HEK293 (cell line): ENCODE measurements around the gene AATF.

Experiments
- BCL6B ChIP-seq: fragments of 450-650 bp; formaldehyde crosslinking; IDR thresholded peaks from 2 replicates; pipeline ENCODE4 v1.5.1; 2017; ENCODE audit warnings: missing biosample characterization, missing genetic modification characterization
- INSM2 ChIP-seq: fragments of 450-650 bp; formaldehyde crosslinking; IDR thresholded peaks from 2 replicates; pipeline ENCODE4 v1.5.1; 2016; ENCODE audit warnings: missing biosample characterization, missing genetic modification characterization
- KLF9 ChIP-seq: fragments of 450-650 bp; formaldehyde crosslinking; IDR thresholded peaks from 2 replicates; pipeline ENCODE4 v1.5.1; 2016; ENCODE audit warnings: missing biosample characterization, missing genetic modification characterization, low read depth
- SALL2 ChIP-seq: fragments of 450-650 bp; formaldehyde crosslinking; IDR thresholded peaks from 2 replicates; pipeline ENCODE4 v1.5.0; 2017; ENCODE audit warnings: missing biosample characterization, mild to moderate bottlenecking, missing genetic modification characterization, borderline replicate concordance
- SCRT2 ChIP-seq: fragments of 450-650 bp; formaldehyde crosslinking; IDR thresholded peaks from 2 replicates; pipeline ENCODE4 v1.5.1; 2016; ENCODE audit warnings: missing biosample characterization, missing genetic modification characterization
- SETDB1 ChIP-seq: IDR thresholded peaks from one replicate; pipeline ENCODE4 v1.6.1; 2017; ENCODE audit warnings: mild to moderate bottlenecking, low read length, moderate library complexity, mixed read lengths; ENCODE audit not compliant: insufficient read length
- ZBTB11 ChIP-seq: fragments of 450-650 bp; formaldehyde crosslinking; conservative IDR thresholded peaks from 2 replicates; pipeline ENCODE4 v1.5.1; 2016; ENCODE audit warnings: low read depth, missing biosample characterization, missing genetic modification characterization
- ZBTB44 ChIP-seq: fragments of 450-650 bp; IDR thresholded peaks from 2 replicates; pipeline ENCODE4 v1.5.1; 2018; ENCODE audit warnings: missing biosample characterization, mild to moderate bottlenecking, missing genetic modification characterization
- ZFHX2 ChIP-seq: fragments of 450-650 bp; formaldehyde crosslinking; conservative IDR thresholded peaks from 2 replicates; pipeline ENCODE4 v1.5.1; 2016; ENCODE audit warnings: missing biosample characterization, missing genetic modification characterization
- ZNF112 ChIP-seq: fragments of 450-650 bp; formaldehyde crosslinking; IDR thresholded peaks from 2 replicates; pipeline ENCODE4 v1.5.0; 2017; ENCODE audit warnings: missing biosample characterization, missing genetic modification characterization
- ZNF114 ChIP-seq: fragments of 450-650 bp; formaldehyde crosslinking; IDR thresholded peaks from 2 replicates; pipeline ENCODE4 v1.5.0; 2017; ENCODE audit warnings: missing biosample characterization, missing genetic modification characterization
- ZNF121 ChIP-seq: fragments of 450-650 bp; formaldehyde crosslinking; IDR thresholded peaks from 2 replicates; pipeline ENCODE4 v1.5.1; 2016; ENCODE audit warnings: missing biosample characterization, missing genetic modification characterization
- ZNF132 ChIP-seq: fragments of 450-650 bp; formaldehyde crosslinking; IDR thresholded peaks from 2 replicates; pipeline ENCODE4 v1.5.1; 2017; ENCODE audit warnings: missing biosample characterization, missing genetic modification characterization, borderline replicate concordance
- ZNF138 ChIP-seq: fragments of 450-650 bp; formaldehyde crosslinking; IDR thresholded peaks from 2 replicates; pipeline ENCODE4 v1.5.1; 2016; ENCODE audit warnings: missing biosample characterization, missing genetic modification characterization, borderline replicate concordance
- ZNF174 ChIP-seq: fragments of 450-650 bp; formaldehyde crosslinking; IDR thresholded peaks from 2 replicates; pipeline ENCODE4 v1.5.0; 2017; ENCODE audit warnings: missing biosample characterization, mild to moderate bottlenecking, missing genetic modification characterization
- ZNF302 ChIP-seq: fragments of 450-650 bp; formaldehyde crosslinking; IDR thresholded peaks from 2 replicates; pipeline ENCODE4 v1.5.1; 2016; ENCODE audit warnings: missing biosample characterization, missing genetic modification characterization, low read depth
- ZNF37A ChIP-seq: fragments of 450-650 bp; IDR thresholded peaks from 2 replicates; pipeline ENCODE4 v1.5.1; 2018; ENCODE audit warnings: missing biosample characterization, missing genetic modification characterization
- ZNF398 ChIP-seq: fragments of 450-650 bp; formaldehyde crosslinking; IDR thresholded peaks from 2 replicates; pipeline ENCODE4 v1.5.1; 2017; ENCODE audit warnings: missing biosample characterization, missing genetic modification characterization
- ZNF580 ChIP-seq: fragments of 450-650 bp; formaldehyde crosslinking; IDR thresholded peaks from 2 replicates; pipeline ENCODE4 v1.5.1; 2016; ENCODE audit warnings: missing biosample characterization, missing genetic modification characterization
- ZNF585B ChIP-seq: fragments of 450-650 bp; formaldehyde crosslinking; IDR thresholded peaks from 2 replicates; pipeline ENCODE4 v1.5.1; 2016; ENCODE audit warnings: missing biosample characterization, missing genetic modification characterization
- ZNF610 ChIP-seq: fragments of 450-650 bp; formaldehyde crosslinking; IDR thresholded peaks from 2 replicates; pipeline ENCODE4 v1.5.1; 2016; ENCODE audit warnings: missing biosample characterization, missing genetic modification characterization, borderline replicate concordance
- ZNF623 ChIP-seq: fragments of 450-650 bp; formaldehyde crosslinking; IDR thresholded peaks from 2 replicates; pipeline ENCODE4 v1.5.1; 2016; ENCODE audit warnings: missing biosample characterization, missing genetic modification characterization
- ZNF624 ChIP-seq: fragments of 450-650 bp; formaldehyde crosslinking; IDR thresholded peaks from 2 replicates; pipeline ENCODE4 v1.5.1; 2017; ENCODE audit warnings: missing biosample characterization, missing genetic modification characterization
- ZNF645 ChIP-seq: fragments of 450-650 bp; formaldehyde crosslinking; IDR thresholded peaks from 2 replicates; pipeline ENCODE4; 2016; ENCODE audit warnings: missing biosample characterization, missing genetic modification characterization
- ZNF843 ChIP-seq: fragments of 450-650 bp; formaldehyde crosslinking; IDR thresholded peaks from 2 replicates; pipeline ENCODE4 v1.5.1; 2016; ENCODE audit warnings: missing biosample characterization, missing genetic modification characterization
- ZSCAN18 ChIP-seq: fragments of 450-650 bp; formaldehyde crosslinking; IDR thresholded peaks from 2 replicates; pipeline ENCODE4 v1.5.1; 2016; ENCODE audit warnings: missing biosample characterization, missing genetic modification characterization

Gene AATF

GRCh38 chr17:36948717-36949460 lies at the start of gene AATF (continued):
- TF ChIP-seq ZNF132 (tag by site-specific recombination) (no peak), SCRT2 (tag by site-specific recombination) (no peak), KLF9 (tag by site-specific recombination) (peak; percentile 91), ZBTB44 (tag by site-specific recombination) (no peak), ZNF623 (no peak), ZNF624 (tag by site-specific recombination) (no peak), ZNF610 (tag by site-specific recombination) (0 out of 2 replicates have a peak, but pooled peaks have one; percentile 48), ZNF112 (tag by site-specific recombination) (no peak), ZFHX2 (peak; percentile 97), ZNF843 (peak; percentile 44), ZNF302 (no peak), ZNF580 (tag by site-specific recombination) (0 out of 2 replicates have a peak, but pooled peaks have one; percentile 8), ZNF174 (tag by site-specific recombination) (no peak), ZSCAN18 (tag by site-specific recombination) (no peak), ZNF585B (no peak), BCL6B (tag by site-specific recombination) (no peak), SALL2 (no peak), ZNF645 (tag by site-specific recombination) (no peak), INSM2 (tag by site-specific recombination) (peak; percentile 61; the same call in 1 of the 2 replicates), SETDB1 (peak; percentile 69), ZNF398 (no peak), ZNF121 (tag by site-specific recombination) (no peak), ZNF114 (tag by site-specific recombination) (no peak), ZNF37A (tag by site-specific recombination) (no peak), ZBTB11 (tag by site-specific recombination) (peak; percentile 92), ZNF138 (tag by site-specific recombination) (no peak)
